Neural progenitor cell (in vitro differentiated cells): ENCODE results near the gene PRLR. TPM values are rescaled to one million over a fixed set of nuclear protein-coding genes. Genes with fewer than 3 reads are reported as not detected.
A peak's percentile ranks its signal among the peaks of the same experiment; 100 is the strongest.

Experiments
- DNase-seq: peaks from one replicate; pipeline ENCODE4 v3.0.0-alpha.2; 2016; ENCODE audit warnings: low spot score
- H2AFZ ChIP-seq: fragments of 200-600 bp; sonication (generic); replicated peaks from 2 replicates; pipeline ENCODE4 v1.6.1; 2016; ENCODE audit warnings: antibody characterized with exemption
- H3F3A ChIP-seq: fragments of 200-600 bp; sonication (generic); 2 replicates; pipeline ENCODE4 v1.6.1; 2016; ENCODE audit warnings: antibody characterized with exemption, low read depth
- H3K27ac ChIP-seq: fragments of 200-600 bp; sonication (generic); 2 replicates; pipeline ENCODE4 v1.5.1; 2016; ENCODE audit warnings: mild to moderate bottlenecking
- H3K27me3 ChIP-seq: fragments of 200-600 bp; sonication (generic); 2 replicates; pipeline ENCODE4 v1.6.1; 2016; ENCODE audit warnings: mild to moderate bottlenecking, moderate library complexity
- H3K36me3 ChIP-seq: fragments of 200-600 bp; sonication (generic); 2 replicates; pipeline ENCODE4 v1.5.1; 2016
- H3K4me1 ChIP-seq: fragments of 200-600 bp; sonication (generic); 2 replicates; pipeline ENCODE4 v1.6.1; 2016; ENCODE audit warnings: mixed run types
- H3K4me2 ChIP-seq: fragments of 200-600 bp; sonication (generic); 2 replicates; pipeline ENCODE4 v1.6.1; 2016
- H3K4me3 ChIP-seq: fragments of 200-600 bp; sonication (generic); 2 replicates; pipeline ENCODE4 v1.5.1; 2016
- H3K79me2 ChIP-seq: fragments of 200-600 bp; sonication (generic); 2 replicates; pipeline ENCODE4 v1.6.1; 2016; ENCODE audit warnings: low read depth
- H3K9ac ChIP-seq: fragments of 200-600 bp; sonication (generic); 2 replicates; pipeline ENCODE4 v1.6.1; 2016
- H3K9me3 ChIP-seq: fragments of 200-600 bp; sonication (generic); 2 replicates; pipeline ENCODE4 v1.5.1; 2016; ENCODE audit warnings: low read depth
- H4K20me1 ChIP-seq: fragments of 200-600 bp; sonication (generic); 2 replicates; pipeline ENCODE4 v1.6.1; 2016; ENCODE audit warnings: low read depth
- H3K27ac Mint-ChIP-seq: 3 replicates; pipeline ENCODE4 v1.8.0; 2021; ENCODE audit warnings: mixed read lengths
- H3K27me3 Mint-ChIP-seq: 2 replicates; pipeline ENCODE4 v1.8.0; 2022; ENCODE audit warnings: low read depth, mild to moderate bottlenecking, inconsistent platforms, moderate library complexity, mixed read lengths; ENCODE audit not compliant: insufficient read depth
- H3K36me3 Mint-ChIP-seq: 3 replicates; pipeline ENCODE4 v1.8.0; 2021; ENCODE audit warnings: mixed read lengths
- H3K4me1 Mint-ChIP-seq: 3 replicates; pipeline ENCODE4 v1.8.0; 2021; ENCODE audit warnings: mixed read lengths
- H3K4me3 Mint-ChIP-seq: 3 replicates; pipeline ENCODE4 v1.8.0; 2021; ENCODE audit warnings: mild to moderate bottlenecking, moderate library complexity, mixed read lengths
- H3K9me3 Mint-ChIP-seq: 3 replicates; pipeline ENCODE4 v1.8.0; 2020; ENCODE audit warnings: mixed read lengths
- CTCF ChIP-seq: fragments of 200-600 bp; sonication (generic); IDR thresholded peaks from 2 replicates; pipeline ENCODE4 v1.5.1; 2017; ENCODE audit warnings: antibody characterized with exemption, mild to moderate bottlenecking
- EZH2 ChIP-seq: fragments of 200-600 bp; sonication (generic); IDR thresholded peaks from 2 replicates; pipeline ENCODE4 v1.6.1; 2017; ENCODE audit warnings: antibody characterized with exemption, mild to moderate bottlenecking, moderate library complexity
- EZH2phosphoT487 ChIP-seq: fragments of 200-600 bp; sonication (generic); IDR thresholded peaks from 2 replicates; pipeline ENCODE4 v1.6.1; 2017; ENCODE audit warnings: antibody characterized with exemption
- total RNA-seq: library from RNA; depleted of rRNA; stranded (reverse); fragments of >200 nt; gene quantifications from 2 replicates; pipeline ENCODE4 v1.2.3, GENCODE V29; 2015; ENCODE audit warnings: low replicate concordance

The PRLR gene
- total RNA-seq, 1 donor from 2014 or later: 0.51 TPM

- no peaks in the 10 kb centered on the region for H3K4me1 Mint-ChIP-seq
- no peaks in the 10 kb centered on the region for H3K4me1 ChIP-seq
- TF ChIP-seq EZH2 (no peak), CTCF (no peak), EZH2phosphoT487 (no peak)
- H4K20me1 ChIP-seq: no peaks in the 10 kb centered on the region
- no peaks in the 10 kb centered on the region for H3K79me2 ChIP-seq
- H3K9me3 Mint-ChIP-seq: no peaks in the 10 kb centered on the region
- no peaks in the 10 kb centered on the region for H3K27me3 Mint-ChIP-seq
- no peak overlapping the region for H3K9ac ChIP-seq
- H3F3A ChIP-seq: no peaks in the 10 kb centered on the region
- H3K36me3 Mint-ChIP-seq: no peaks in the 10 kb centered on the region
- H3K27ac Mint-ChIP-seq: no peak overlapping the region
- DNase-seq: no peak
- H3K27me3 ChIP-seq: no peaks in the 10 kb centered on the region
- no peak overlapping the region for H3K4me3 ChIP-seq
- H3K9me3 ChIP-seq: no peaks in the 10 kb centered on the region
- no peak overlapping the region for H3K4me2 ChIP-seq
- H2AFZ ChIP-seq: no peak overlapping the region
- H3K27ac ChIP-seq: no peak overlapping the region
- H3K4me3 Mint-ChIP-seq: no peak overlapping the region
- H3K36me3 ChIP-seq: no peaks in the 10 kb centered on the region
These were observed 77.6 kb downstream of the PRLR start for GRCh38 chr5:35152733-35153132.

- Histone ChIP-seq H2AFZ (no peak overlapping the region), H3K9ac (no peak overlapping the region), H3F3A (peaks cover 6% of the 10 kb centered on the region), H3K79me2 (no peaks in the 10 kb centered on the region), H3K36me3 (no peaks in the 10 kb centered on the region), H3K27ac (no peak overlapping the region), H3K9me3 (no peaks in the 10 kb centered on the region), H3K4me2 (no peak overlapping the region), H3K4me3 (no peak overlapping the region), H4K20me1 (no peaks in the 10 kb centered on the region), H3K27me3 (no peaks in the 10 kb centered on the region), H3K4me1 (peaks cover 9% of the 10 kb centered on the region)
- no peaks in the 10 kb centered on the region for H3K36me3 Mint-ChIP-seq
- no peak for TF ChIP-seq EZH2phosphoT487
- H3K4me1 Mint-ChIP-seq: peaks cover 5% of the 10 kb centered on the region
- DNase-seq: peak; percentile 11
- no peak overlapping the region for H3K4me3 Mint-ChIP-seq
- H3K27ac Mint-ChIP-seq: no peak overlapping the region
- no peaks in the 10 kb centered on the region for H3K9me3 Mint-ChIP-seq
- no peaks in the 10 kb centered on the region for H3K27me3 Mint-ChIP-seq
These were observed 79.0 kb downstream of the PRLR start for GRCh38 chr5:35151146-35151920.

GRCh38 chr5:35149041-35149440 lies 81.2 kb downstream of the PRLR start:
- H3K79me2 ChIP-seq: no peaks in the 10 kb centered on the region
- H3F3A ChIP-seq: peaks cover 11% of the 10 kb centered on the region
- H3K9me3 Mint-ChIP-seq: no peaks in the 10 kb centered on the region
- H3K4me1 ChIP-seq: peaks cover 12% of the 10 kb centered on the region
- no peaks in the 10 kb centered on the region for H3K9me3 ChIP-seq
- TF ChIP-seq CTCF (no peak), EZH2 (no peak), EZH2phosphoT487 (no peak)
- H3K36me3 ChIP-seq: no peaks in the 10 kb centered on the region
- DNase-seq: no peak
- H3K27ac ChIP-seq: no peak overlapping the region
- no peak overlapping the region for H3K27ac Mint-ChIP-seq
- peaks cover 9% of the 10 kb centered on the region for H3K4me1 Mint-ChIP-seq
- no peak overlapping the region for H3K4me3 Mint-ChIP-seq
- H3K9ac ChIP-seq: no peak overlapping the region
- no peaks in the 10 kb centered on the region for H4K20me1 ChIP-seq
- no peaks in the 10 kb centered on the region for H3K27me3 Mint-ChIP-seq
- no peaks in the 10 kb centered on the region for H3K27me3 ChIP-seq
- H3K4me2 ChIP-seq: no peak overlapping the region
- no peak overlapping the region for H2AFZ ChIP-seq
- H3K36me3 Mint-ChIP-seq: no peaks in the 10 kb centered on the region
- no peak overlapping the region for H3K4me3 ChIP-seq

GRCh38 chr5:35146406-35146805 lies 83.9 kb downstream of the PRLR start:
- Mint-ChIP-seq H3K27me3 (peaks cover 2% of the 10 kb centered on the region), H3K27ac (no peak overlapping the region), H3K36me3 (no peaks in the 10 kb centered on the region), H3K9me3 (no peaks in the 10 kb centered on the region), H3K4me3 (no peak overlapping the region), H3K4me1 (peaks cover 9% of the 10 kb centered on the region)
- H2AFZ ChIP-seq: no peak overlapping the region
- no peak overlapping the region for H3K4me2 ChIP-seq
- H4K20me1 ChIP-seq: no peaks in the 10 kb centered on the region
- H3K27me3 ChIP-seq: no peaks in the 10 kb centered on the region
- no peaks in the 10 kb centered on the region for H3K9me3 ChIP-seq
- no peak for TF ChIP-seq EZH2phosphoT487
- no peak for TF ChIP-seq EZH2
- no peak for TF ChIP-seq CTCF
- no peak overlapping the region for H3K4me3 ChIP-seq
- no peak overlapping the region for H3K27ac ChIP-seq
- peaks cover 12% of the 10 kb centered on the region for H3K4me1 ChIP-seq
- no peaks in the 10 kb centered on the region for H3K36me3 ChIP-seq
- no peaks in the 10 kb centered on the region for H3K79me2 ChIP-seq
- peak; percentile 37 for DNase-seq
- H3K9ac ChIP-seq: no peak overlapping the region
- peaks cover 11% of the 10 kb centered on the region for H3F3A ChIP-seq
